Cardiac fibroblast (primary cell): ENCODE data around the gene ZNHIT6.

Source experiments
- DNase-seq, 2 donors: peaks; one replicate each; pipeline versions ENCODE4 v3.0.0 to v3.0.0-alpha.2; 2010; ENCODE audit warnings: low read depth in 2 of 2
- H3K4me3 ChIP-seq, 2 donors: replicated peaks in 1 of 2; 1 replicate in 1 of 2; 2 replicates in 1 of 2; pipeline ENCODE4 v1.5.1; 2011; ENCODE audit warnings: low read depth in 2 of 2, low read length in 2 of 2, mild to moderate bottlenecking in 2 of 2, moderate library complexity in 1 of 2
- CTCF ChIP-seq: IDR thresholded peaks from one replicate; pipeline ENCODE4 v1.5.1; 2011; ENCODE audit warnings: low read depth, mild to moderate bottlenecking, low read length, inconsistent platforms

The ZNHIT6 gene

DNA sequence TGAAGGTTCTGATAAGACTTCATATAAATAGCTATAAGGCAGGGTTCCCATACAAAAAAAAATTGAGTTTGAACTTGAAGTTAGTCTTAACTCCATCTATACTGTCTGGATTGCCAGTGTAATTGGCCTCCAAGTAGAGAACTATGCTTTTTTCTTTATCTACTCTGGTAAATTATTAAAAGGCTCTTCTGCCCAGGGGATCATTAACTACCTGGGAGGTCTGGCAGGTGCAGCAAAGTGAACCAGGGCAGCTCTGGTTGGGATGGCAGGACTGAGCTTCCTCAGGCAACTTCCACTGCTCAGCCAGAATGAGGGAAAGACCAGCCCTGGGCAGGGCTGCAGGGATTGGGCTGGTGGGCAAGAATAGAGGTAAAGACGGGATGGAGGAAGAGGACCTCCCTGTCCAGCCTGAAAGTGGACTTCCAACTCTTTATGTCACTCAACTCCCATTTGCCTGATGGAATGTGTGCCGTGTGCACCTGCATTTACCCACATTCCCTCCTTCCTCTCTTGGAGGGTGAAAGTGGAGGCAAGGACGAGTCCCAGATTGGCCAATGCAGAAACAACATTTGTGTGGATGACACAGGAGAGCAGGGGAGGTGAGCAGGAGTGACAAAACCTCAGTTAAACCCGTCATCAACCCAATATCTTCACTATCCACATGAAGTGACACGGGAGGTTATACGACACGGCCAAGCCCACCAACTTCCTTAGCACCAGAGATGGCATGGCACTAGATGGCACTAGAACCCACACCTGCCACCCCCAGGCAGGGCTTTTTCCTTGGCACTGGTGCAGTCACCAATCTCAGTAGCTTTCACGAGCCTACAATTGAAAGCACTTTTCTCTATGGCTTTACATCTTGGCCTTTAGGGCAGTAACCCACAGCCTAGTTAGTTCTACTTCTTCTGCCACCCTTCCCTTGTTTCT, 102.5 kb downstream of the ZNHIT6 start:
- no peak for DNase-seq

DNA sequence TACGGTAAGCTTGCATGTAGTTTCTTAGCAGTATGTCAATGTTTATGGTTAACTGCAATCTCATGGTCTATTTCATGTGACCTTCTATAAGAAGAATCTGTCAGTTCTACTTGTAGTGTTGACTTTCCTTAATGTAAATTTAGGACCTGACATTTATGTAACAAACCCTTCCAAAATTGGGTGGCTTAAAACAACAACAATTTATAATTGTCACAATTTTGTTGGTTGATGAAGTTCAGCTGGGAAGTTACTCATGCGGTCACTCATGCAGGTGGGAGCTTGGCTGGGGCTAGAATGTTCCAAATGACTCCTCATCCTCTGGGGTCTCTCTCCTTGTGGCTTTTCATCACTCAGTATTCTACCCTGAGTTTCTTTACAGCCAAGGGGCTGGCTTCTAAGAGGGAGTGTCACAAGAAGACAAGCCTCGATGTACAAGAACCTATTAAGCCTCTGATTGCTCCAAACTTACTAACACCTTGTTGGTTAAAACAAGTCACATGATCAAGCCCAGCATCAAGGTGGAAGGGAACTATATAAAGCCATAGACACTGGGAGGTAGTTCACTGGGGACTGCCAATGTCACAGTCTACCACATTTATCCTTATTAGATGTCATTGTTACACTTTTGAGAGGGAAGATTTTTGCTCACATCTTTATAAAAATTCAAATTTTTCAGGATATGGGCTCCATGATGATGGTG, 103.8 kb downstream of the ZNHIT6 start:
- TF ChIP-seq CTCF, result no peak
- no peak overlapping the region for H3K4me3 ChIP-seq
- DNase-seq, result no peak

More for the DNA sequence above, 102.5 kb downstream of the ZNHIT6 start:
- no peak overlapping the region for H3K4me3 ChIP-seq
- TF ChIP-seq CTCF, result no peak

GRCh38 chr1:85603086-85603880, 105.0 kb downstream of the ZNHIT6 start:
- no peak for DNase-seq
- no peak for TF ChIP-seq CTCF
- no peak overlapping the region for H3K4me3 ChIP-seq

DNA sequence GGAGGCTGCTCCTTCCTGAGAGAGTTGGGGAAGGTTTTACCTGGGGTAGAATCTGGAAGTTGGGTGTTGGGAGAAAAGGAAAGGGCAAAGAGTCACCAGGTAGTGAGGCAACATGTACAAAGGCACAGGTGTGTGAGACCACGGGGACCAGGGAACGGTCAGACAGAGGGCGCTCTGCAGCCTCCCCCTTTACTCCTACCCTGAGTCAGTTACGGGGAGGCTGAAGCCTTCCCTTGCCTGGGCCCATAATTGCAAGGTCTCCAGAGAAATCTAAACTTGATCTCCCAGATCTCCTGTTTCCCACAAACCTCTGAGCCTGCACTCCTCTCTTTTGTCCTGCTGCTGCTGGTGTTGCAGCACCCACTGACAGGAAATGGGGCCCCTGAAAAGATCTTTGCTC, 105.7 kb downstream of the ZNHIT6 start:
- no peak overlapping the region for H3K4me3 ChIP-seq
- no peak for TF ChIP-seq CTCF
- DNase-seq, result no peak

GRCh38 chr1:85601901-85602300, 106.3 kb downstream of the ZNHIT6 start:
- TF ChIP-seq CTCF, result no peak
- H3K4me3 ChIP-seq, result no peak overlapping the region
- no peak for DNase-seq

DNA sequence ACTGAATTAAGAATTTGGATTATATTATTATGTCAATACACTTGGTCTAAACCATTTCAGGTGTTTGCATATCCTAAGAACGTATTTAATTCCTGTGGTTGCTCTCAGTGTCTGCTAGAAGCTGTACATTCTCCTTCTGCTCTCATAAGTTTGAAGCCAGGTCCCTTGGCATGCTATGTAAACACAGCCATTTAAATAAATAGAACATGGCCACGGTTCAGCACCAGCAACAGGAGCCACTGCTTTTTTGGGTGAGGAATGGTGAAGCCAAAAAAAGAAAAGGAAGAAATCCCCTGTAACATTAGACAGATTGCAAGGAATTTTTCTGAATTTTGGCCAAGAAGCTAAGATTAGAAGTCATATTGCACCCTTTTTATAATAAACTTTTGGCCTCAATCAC, 108.6 kb downstream of the ZNHIT6 start:
- no peak for TF ChIP-seq CTCF
- no peak for DNase-seq
- H3K4me3 ChIP-seq, result no peak overlapping the region
